ENCODE measurements around the gene NTN1. TPM values are rescaled to one million over a fixed set of nuclear protein-coding genes. Genes with fewer than 3 reads are reported as not detected.

The NTN1 gene
- total RNA-seq, 1 experiment from 2014 or later: 1.2 TPM

DNA sequence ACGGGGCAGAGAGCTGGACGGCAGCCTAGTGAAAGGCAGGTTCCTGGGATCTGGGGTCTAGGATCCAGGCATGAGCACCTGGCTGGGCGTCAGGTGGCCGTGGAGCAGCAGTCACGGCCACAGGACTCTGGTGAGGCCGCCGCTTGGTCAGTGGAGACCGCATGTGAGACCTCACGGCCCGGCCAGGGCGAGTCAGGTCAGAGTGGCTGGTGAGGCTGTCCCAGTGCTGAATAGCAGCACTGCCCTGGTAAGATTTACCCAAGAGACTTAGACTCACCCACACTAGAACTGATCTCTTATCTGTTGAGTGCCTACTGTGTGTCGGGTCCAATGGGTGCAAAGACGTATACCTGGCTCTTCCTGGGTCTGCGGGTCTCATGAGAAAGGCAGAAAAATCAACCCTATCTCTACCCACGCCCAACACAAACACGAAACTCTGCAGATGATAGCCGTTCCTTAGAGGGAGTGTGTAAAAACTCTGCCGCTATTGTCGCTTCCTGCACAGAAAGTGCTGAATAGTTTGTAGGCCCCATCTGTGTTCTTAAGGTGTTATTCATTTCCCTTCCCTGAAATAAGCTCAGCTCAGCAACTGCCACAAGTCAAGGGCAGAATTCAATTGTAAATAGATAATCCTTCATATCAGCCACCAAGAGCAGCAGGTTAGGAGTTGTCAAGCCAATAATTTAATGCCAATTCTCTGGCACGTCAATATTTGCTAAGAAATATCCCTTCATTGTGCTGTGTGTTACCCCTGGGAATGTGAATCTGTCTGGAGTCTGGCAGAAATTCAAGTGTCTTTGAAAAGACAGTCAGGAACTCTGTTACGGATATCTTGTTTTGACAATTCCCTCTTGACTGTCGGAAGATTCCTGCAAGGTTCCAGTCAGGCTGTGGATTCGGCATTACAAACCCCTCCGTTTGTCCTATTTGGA, 240.0 kb downstream of the NTN1 start:
- Histone ChIP-seq H4K20me1 (ENCODE audit: control insufficient read depth, insufficient read depth, insufficient read length) (no peaks in the 10 kb centered on the region), H3K23ac (ENCODE audit: insufficient read length, low read depth, low read length) (no peak overlapping the region), H4K91ac (ENCODE audit: insufficient read length, low read depth, low read length) (no peak overlapping the region), H2BK15ac (ENCODE audit: low read depth, low read length) (no peak overlapping the region), H3K27me3 (ENCODE audit: insufficient read depth, low read length) (no peaks in the 10 kb centered on the region), H2BK20ac (ENCODE audit: low read depth, low read length, poor library complexity, severe bottlenecking) (no peak overlapping the region), H3K23me2 (ENCODE audit: insufficient read length, low read depth, low read length, poor library complexity, severe bottlenecking) (no peaks in the 10 kb centered on the region), H3K79me2 (ENCODE audit: insufficient read depth, low read length) (no peaks in the 10 kb centered on the region), H2AK5ac (ENCODE audit: insufficient read length, low read length) (no peak overlapping the region), H3K79me1 (ENCODE audit: insufficient read depth, low read depth, low read length, poor library complexity, severe bottlenecking) (no peaks in the 10 kb centered on the region), H3K18ac (ENCODE audit: insufficient read length, low read depth, low read length) (no peak overlapping the region), H2BK12ac (ENCODE audit: insufficient read length, low read depth, low read length) (no peak overlapping the region), H3K27ac (ENCODE audit: insufficient read length, low read depth, low read length) (no peak overlapping the region), H4K8ac (replicated peaks; ENCODE audit: insufficient read length, low read depth, low read length) (no peak overlapping the region), H3K9me3 (ENCODE audit: control insufficient read depth, low read depth, low read length) (no peaks in the 10 kb centered on the region), H3K56ac (ENCODE audit: insufficient read length, low read depth, low read length) (no peak overlapping the region), H3K4ac (ENCODE audit: low read depth, low read length) (no peak overlapping the region), H3T11ph (ENCODE audit: low read length) (no peak overlapping the region), H2AFZ (ENCODE audit: low read length) (no peak overlapping the region), H2BK120ac (ENCODE audit: low read depth, low read length, poor library complexity, severe bottlenecking) (no peak overlapping the region), H3K4me2 (ENCODE audit: insufficient read depth, insufficient read length, low read length) (no peak overlapping the region), H4K5ac (ENCODE audit: insufficient read length, low read depth, low read length) (no peak overlapping the region), H2BK5ac (ENCODE audit: insufficient read length, low read length) (no peak overlapping the region), H3K9ac (ENCODE audit: extremely low read depth, insufficient read length, low read length) (no peak overlapping the region), H3K4me1 (ENCODE audit: insufficient read depth, low read length) (no peaks in the 10 kb centered on the region; the same call in 1 of the 2 replicates), H3K14ac (ENCODE audit: insufficient read depth, low read length) (no peak overlapping the region)
- Mint-ChIP-seq H3K4me1 (peaks cover 36 to 37% of the 10 kb centered on the region in 2 experiments), H3K36me3 (ENCODE audit: insufficient read depth in 1 of 3, low read depth in 3 of 3) (no peaks in the 10 kb centered on the region), H3K9me3 (no peaks in the 10 kb centered on the region), H3K27me3 (ENCODE audit: low read depth) (no peaks in the 10 kb centered on the region), H3K4me3 (no peak overlapping the region), H3K27ac (peak overlapping the region; percentile 57 to 71 (median 58); a peak in 5 of 7 replicates)
- TF ChIP-seq CTCF (conservative IDR thresholded peaks at IDR 0.05): no peak
- WGBS (ENCODE audit: extremely low coverage, insufficient read length, low lambda C conversion rate): no CpG with 5 or more reads among the region's 24 CpGs
- no peak for DNase-seq
